HG02610 (cell line): ENCODE measurements around the gene BCKDHB.

Source experiments
- ATAC-seq: cut with Tn5 transposase; IDR thresholded peaks from one replicate; pipeline ENCODE4 v1.9.1; 2021; ENCODE audit warnings: mild to moderate bottlenecking, moderate library complexity; ENCODE audit not compliant: unreplicated experiment

Gene BCKDHB

DNA sequence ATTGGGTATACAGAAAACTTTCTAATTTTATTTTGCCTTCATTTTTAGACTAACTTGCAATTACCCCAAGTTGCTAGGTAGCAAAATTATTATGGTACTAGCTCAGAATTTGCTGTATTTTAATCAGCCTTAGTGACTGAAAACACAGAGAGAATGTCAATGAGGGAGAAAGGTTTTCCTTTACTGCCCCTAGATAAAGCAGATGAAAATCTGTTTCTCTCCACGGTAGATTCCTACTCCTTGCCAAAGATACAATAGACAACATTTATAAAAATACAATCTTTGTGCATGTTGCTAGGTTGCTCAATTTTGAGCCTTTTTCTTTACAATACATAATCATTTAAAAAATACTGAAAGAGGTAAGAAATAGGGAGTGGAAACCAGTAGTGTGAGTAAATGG lies 222.2 kb downstream of the BCKDHB start:
- no peak for ATAC-seq

DNA sequence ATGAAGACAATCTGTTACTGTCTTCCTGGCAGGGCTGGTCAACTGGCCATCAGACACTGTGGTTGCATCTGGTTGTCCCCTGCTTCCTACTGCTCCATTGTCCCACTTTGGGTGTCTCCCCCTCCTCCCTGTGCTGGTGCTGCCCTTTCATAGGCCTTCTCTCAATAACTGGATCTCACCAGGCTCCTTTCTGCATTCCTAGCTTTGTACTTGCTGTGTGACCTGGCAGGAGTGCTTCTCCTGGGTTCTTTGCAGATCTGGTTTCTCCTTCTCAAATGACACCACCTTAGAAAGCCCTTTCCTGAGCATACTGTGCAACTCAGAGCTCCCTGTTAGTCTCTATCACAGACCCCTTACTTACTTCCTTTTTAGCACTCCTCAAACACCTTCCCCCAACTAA lies 223.0 kb downstream of the BCKDHB start:
- no peak for ATAC-seq

DNA sequence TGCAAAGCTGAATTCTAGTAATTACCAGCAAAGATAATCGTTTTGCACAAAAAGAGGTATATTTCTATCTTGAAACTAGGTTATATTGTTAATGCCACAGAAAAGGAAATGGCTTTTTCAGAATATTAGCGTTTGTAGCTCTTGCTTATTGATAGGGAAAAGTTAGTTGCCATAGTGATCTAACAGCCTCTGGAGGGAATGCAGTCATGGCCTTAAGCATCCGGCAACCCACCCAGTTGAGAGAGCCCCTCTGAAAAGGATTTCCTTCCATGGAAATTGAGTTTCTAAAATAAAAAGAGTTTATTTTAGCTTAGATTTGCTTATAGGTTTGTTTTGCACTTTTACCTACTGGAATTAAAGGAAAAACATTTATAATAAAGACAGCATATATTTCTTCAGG lies 224.5 kb downstream of the BCKDHB start:
- ATAC-seq: no peak

DNA sequence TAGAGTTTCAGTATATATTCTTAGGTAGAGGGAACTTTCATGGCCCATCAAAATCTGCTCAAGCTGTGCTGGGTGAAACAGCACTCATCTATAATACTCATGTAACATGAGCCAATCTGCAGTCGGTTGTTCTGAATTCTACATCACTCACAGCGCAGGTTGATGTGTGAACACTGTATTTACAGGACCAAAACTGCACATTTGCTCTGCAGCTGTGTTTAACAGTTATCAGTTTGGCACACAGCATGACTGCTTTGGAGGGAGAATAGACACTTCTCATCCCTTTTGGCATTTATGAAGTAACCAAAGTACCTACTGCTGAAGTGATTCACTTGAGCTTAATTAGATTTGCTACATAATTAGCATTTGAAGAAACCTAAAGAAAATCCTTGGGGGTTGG lies 225.1 kb downstream of the BCKDHB start:
- no peak for ATAC-seq

DNA sequence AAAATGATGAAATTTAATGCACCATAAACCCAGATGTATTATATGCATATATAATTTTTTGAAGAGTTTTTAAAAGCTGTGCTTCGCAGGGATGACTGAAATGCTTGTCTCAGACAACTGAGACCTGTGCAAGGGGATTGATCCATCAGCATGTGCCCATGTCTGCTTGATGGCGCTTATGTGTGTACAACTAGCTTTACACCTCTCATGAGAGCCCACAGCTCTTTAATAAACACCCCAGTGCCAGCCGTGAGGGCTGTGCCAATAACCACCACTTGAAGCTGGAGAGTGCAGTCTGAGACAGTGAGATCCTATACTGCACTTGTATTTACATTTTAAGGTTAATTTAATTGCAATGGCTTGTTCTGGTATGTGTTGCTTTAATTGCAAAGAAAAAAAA lies 225.5 kb downstream of the BCKDHB start:
- ATAC-seq: no peak

DNA sequence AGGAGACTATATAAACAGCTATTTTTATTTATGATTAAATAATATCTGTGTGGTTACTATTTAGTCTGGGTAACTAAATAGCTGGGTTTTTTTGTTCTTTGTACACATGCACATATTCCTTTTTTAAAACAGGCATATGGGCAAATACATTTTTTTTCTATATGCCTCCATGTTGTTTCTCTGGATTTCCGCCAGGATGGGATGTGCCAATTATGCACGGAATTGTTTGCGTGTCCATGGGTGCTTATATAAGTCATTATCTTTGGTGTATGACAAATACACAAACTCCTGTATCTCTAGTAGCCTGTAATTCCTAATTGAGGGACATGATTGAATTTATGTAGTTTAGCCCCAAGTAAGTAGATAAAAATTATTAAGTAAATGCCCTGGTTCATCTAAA lies 226.9 kb downstream of the BCKDHB start:
- ATAC-seq: no peak

DNA sequence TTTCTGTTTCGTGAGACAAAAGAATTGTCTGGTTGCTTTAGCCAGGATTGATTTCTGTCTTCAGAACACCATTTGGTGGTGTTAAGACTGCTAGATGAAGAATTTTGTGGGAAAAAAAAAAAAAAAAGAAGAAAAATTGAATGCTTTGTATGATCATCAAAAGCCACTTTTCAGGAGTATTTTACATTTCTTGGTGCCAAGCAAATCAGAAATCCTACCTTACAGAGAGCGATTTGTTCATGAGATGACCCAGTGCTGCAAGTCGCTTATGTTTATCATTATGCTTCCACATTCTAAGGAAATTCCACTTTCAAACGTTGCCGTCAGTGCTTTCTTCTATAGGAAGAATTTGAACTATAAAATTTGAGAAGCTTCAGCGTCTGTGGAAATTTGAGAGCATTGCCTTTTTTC lies 228.7 kb downstream of the BCKDHB start:
- ATAC-seq: no peak

DNA sequence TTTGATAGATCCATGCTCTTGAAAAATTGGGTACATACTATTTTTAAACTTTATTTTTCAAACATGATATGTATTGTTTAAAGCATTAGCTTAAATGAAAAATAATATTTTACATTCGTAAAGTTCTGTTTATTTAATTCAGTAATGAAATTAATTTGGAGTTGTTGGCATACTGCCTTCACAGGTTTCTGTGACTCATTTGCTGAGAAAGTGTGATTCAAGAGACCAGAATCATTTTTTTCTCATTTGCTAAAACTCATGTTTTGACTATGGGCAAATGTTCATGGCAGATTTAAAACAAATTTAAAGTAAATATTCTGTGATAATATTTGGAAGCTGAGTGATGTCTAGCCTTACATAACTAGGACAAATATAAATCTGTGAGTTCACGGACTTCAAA lies 230.4 kb downstream of the BCKDHB start:
- ATAC-seq: no peak

DNA sequence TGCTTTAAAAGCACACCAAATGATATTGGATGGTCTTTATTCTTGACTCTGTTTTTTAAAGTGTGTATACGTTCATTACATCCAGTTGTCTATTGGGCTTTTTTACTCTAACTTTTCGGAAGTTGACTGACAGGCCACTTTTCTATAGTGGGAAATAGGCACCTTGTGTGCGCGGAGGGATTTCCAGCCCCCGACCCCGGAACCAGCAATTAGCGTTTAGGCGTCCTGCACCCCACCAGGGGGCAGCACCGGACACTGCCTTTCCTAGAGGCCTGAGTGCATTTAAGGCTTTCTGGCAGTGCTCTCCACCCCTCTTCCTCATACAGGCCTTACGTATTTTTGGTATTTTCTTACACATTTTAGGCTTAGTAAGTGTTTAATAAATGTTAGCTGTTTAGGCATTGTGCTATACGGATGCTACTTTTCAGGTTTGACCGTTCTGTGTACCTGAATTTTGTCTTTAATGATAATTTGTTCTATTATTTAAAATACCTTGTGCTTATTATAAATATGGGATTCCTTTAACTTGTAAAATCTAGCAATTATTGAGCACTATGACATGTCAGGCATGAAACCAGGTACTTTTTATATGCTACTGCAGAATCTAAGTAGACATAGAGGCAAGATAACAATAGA lies 231.8 kb downstream of the BCKDHB start:
- ATAC-seq: peak; percentile 93

DNA sequence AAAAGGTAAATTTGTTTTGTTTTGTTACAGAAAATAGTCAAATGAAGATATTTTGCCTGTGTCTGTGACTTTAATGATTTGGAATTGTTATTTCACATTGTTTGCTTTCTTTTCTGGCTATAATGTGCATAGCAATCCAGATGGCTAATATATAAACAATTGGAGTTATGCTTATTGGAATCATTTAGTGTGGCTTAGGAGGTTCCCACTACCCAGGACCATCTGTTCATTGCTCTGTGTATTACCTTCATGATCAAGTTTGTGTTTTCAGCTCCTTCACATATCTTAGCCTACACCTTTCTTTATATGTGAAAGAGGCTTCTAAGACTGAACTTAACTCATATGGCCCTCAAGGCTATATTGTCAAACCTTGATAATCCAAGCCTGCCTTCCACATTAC lies 232.9 kb downstream of the BCKDHB start:
- no peak for ATAC-seq

DNA sequence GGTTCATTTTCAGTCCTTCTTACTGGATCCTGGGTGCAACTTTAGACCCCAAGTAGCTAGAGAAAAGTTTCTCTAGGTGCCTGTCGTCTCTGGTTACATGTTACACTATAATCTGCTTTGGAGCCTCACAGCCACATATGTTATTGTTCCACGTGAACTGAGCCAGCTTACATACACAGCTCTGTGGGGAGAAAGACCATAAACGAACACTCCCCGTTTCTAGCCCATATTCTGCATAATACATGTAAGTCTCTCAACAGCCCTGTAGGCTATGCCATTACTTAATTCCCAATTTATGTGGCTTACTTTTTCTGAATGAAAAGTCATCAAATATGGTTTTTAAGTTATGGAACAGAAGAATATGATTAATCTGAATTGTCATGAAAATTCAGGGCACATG lies 233.8 kb downstream of the BCKDHB start:
- no peak for ATAC-seq

DNA sequence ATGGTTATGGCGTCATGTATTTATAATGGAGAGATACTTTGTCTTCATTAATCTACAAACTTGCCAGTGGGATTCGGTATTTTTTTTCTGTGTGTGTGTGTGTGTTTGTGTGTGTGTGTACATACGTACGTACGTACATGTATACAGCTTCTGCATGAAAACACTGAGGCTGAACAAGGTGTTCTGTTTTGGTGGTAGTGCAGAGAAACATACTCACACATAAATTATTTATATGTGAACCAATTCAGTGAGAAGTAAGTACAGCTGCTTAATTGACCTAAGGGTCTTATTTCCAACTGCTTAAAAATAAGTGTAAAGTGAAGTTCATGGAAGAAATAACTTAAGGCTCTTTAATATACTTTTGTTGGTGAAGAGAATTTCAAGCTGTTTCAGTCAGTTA lies 234.2 kb downstream of the BCKDHB start:
- no peak for ATAC-seq

DNA sequence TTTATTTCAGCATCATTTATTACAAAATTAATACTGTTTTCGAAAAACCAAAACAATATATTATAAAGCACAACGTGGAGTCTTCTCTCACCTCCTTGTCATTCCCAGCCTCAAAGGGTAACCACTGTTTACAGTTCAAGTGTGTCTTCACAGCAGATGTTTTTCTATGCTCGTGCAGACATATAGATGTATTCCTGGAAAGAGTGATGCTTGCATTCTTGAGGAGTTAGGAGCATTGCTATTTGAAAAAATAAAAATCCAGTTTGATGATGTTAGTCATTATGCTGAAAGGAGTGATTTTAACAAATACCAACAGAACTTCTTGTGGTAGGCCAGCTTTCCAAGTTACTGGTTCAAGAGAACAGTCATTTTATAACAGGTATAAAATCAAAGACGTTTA lies 234.9 kb downstream of the BCKDHB start:
- ATAC-seq: no peak

DNA sequence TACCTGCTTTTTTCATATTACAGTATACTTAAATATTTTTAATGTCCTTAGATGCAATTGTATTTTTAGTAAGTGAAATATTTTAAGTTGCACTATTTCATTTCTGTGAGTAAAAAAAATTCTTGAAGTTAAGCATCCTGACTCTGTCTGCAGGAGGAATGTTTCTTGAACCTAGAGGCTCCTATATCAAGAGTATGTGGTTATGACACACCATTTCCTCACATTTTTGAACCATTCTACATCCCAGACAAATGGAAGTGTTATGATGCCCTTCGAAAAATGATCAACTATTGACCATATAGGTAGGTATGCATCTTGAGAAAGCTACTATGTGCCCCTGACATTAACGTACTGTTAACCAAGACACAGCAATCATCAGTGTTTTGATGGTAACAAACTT lies 237.0 kb downstream of the BCKDHB start:
- ATAC-seq: no peak

DNA sequence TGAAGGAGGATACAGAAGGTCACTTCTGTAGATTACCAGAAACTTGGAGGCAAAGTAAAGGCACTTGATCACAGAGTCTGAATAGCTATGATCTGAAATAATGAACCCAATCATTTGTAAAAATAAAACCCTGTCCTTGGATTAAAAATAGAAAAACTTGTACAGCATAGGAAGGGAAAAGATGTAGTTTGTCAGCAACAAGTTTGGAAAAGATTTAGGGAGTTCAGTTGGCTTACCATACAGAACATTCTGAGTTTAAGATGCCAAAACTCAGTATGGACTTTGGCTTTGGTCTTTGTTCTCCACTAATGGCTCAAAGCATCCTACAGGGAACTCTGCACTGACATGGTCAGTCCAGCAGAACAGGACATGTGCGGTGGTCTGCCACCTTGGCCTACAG lies 240.6 kb downstream of the BCKDHB start:
- ATAC-seq: no peak

DNA sequence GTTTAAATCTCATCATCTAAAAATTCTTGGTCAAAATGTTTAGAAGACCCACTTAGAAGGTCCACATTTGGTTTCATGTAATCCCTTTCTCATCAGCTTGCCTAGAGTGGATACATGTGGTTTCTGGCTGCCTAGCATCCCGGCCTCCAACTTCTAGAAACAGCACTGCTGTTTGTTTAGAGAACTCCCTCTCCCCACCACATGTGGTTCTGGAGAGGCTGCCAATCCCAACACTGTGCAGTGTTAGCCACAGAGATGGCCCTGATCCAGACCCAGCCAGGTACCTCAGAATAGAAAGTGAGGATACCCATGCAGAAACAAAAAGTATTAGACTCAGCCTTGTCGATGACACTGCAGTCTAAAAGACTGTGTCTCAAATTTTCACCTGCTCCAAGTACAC lies 241.8 kb downstream of the BCKDHB start:
- ATAC-seq: no peak

DNA sequence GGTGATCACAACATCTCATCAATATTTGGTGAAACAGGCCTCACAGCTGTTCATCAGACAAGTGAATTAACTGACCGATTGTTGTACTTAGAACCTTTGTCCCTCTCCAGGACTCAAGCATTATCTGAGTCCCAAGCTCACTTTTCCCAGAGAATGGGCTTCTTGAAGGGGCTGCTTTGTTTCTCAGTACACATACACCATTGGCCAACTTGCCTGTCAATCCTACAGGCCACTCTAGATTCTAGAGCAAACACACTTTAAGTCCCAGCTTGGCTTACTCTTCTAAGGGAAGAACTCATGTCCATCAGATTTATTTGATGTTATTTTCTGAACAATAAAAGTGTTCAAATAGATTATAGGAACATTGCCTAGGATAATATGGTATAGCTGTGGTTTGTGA lies 249.5 kb downstream of the BCKDHB start:
- ATAC-seq: no peak

DNA sequence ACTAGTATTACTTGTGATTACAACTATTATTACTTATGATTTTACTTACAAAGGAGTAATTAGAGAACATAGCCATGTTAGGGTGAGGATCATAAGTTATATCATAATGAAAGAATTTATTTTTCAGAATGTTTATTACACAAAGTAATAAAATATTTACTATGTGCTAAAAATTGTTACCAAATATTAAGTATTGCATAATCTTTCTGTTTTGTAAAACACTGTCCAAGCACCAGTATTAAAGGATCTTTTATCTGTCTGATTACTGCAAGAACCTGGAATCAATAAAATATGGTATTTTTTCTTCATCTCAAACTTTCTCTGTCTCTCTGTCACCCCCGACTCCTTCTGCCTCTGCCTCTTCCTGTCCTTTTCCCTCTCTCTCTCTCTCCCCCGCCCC lies 250.1 kb downstream of the BCKDHB start:
- ATAC-seq: no peak

DNA sequence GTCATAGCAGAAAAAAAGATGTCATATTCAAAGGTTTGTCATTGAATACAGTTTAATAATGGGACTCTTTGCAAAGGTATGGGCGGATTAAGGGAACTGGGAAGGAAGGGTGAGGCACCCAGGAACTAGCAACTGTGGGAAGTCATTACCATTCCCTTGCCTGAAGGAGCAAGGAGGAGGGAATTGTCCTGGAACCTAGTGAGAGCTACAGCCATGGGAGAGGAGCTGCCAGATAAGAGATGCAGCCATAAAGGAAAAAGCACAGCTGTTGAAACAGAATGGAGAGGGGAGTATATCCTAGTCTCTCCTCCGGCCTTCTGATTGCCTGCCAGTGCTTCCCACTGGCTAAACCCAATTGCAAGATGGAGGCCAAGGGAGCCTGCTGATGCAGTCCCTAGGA lies 250.6 kb downstream of the BCKDHB start:
- ATAC-seq: no peak

DNA sequence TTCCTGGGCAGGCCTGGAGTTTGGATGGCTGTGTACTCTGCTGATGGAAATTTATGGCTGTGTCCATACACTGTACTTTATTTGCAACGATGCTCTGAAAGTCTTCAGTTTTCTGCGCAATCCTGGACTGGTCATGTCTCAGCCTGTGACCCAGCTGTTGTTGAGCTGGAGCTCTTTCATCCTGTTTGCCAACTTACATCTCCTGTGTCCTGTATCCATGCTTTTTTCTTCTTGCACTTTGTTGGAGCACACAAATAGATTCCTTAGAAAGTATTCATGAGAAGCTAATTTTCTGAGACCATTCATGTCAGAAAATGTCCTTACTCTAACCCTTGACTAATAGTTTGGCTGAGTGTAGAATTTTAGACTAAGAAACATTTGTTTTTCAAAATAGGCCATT lies 251.2 kb downstream of the BCKDHB start:
- ATAC-seq: no peak

DNA sequence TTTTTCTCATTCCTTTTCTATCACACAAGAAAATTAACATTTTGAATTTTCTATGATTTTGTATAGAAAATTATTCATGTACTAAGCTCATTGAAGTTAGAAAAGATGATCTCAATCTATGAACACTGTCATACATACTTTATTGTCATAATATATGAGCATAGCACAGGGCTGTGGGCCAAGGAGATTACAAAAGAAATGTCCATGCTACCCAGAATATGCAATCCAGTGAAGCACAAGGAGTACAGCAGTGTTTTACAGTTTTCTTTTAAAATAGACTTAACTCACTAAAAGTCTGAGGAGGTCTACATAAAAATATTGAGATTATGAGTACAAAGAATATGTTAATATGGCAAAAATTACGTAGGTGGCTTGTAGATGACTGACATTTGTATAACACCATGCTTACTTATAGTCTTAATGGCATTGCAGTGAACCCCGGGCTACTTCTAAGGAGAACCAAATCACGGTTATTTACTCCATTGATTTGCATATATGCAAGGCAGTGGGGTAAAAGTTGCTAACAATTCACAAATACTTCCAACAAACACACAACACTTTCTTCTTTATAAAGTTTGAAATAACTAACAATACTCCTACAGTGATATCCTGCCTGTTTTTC lies 257.1 kb downstream of the BCKDHB start:
- no peak for ATAC-seq

DNA sequence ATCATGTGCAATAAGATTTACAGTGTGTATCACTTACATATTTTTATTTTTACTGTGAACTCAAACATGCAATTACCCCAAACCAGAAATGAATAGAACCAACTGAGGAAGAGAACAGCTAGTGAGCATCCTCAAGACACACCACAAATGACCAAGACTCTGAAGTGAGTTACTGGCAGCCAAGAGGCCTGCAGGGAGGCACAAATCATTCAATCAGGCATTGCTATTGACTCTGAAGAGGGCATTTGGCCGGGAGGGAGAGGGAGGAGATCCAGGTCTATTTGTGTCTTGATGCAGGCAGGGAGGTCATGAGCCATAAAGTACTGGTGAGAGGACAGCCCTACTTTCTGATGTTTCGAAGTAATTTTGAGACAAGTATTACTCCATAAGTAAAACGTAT lies 257.7 kb downstream of the BCKDHB start:
- no peak for ATAC-seq

DNA sequence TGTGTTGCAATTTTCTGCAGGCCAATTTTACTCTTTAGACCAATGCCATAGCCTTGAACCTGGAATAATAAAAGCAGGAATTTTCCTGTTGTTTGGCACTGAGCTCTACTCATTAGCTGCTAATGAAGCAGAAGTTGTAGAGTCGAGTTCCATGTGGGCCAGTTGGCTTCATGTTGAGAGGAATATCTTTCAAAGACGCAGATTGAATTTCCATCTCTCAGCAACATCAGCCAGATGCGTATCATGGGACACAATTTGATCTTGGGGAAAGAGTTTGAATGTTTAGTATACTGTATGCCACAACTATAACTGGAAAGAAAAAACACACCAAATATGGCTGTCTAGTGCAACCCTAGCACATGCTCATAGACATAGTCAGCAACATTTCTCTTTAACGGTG lies 259.6 kb downstream of the BCKDHB start:
- no peak for ATAC-seq
